ENCODE data around the gene CELA2B.

CELA2B gene

DNA sequence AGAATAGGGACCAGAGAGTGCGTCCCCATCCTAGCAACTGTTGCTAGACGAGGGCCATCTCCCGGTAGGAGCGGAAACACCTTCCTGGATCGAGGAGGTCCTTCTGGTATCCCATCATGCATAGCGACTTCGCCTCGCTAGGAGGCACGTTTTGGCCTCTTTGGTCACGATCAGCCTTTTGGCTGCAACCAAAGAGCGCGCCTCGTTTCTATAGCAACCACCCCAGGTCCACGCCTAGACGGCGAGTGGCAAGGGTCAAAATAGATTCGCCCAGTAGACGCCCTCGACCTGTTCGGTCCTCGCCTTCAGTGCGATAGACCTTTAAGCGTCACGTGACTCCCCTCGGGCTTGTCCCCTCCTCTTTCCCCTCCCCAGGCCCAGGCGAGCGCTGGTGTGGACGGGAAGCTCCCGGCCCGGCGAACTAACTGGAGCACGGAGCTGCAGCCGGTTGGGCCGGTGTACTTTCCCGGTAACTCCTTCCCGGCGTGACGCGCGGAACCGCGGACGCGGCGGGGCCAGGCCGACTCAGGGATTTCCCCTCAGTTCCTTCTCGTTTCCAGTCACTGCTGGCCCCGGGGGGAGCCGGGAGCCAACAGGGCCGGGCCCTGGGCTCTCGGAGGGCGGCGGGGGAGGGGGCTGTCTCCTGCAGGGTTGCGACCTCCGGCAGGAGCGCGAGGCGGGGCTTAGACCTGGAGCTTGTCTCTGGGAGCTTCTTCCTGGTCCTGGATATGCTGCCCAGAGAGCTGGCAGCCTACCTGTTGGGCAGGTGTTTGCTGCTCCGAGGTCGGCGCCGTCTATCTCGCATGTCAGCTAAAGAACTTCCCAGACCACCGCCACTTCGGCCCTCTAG is 50.8 kb downstream of the CELA2B start, which contains the start of gene DNAJC16:
Gene DNAJC16 (plus strand): TSS at position 359 of the 850 bp plus-strand sequence. CDS start 2,258 bp downstream, outside the sequence.
- Mint-ChIP-seq H3K27me3 (ENCODE audit: low read depth, poor library complexity) (peaks cover 5% of the 10 kb centered on the region), H3K27ac (peak within 1 kb of the TSS; percentile 100), H3K4me1 (peaks cover 60% of the 10 kb centered on the region), H3K36me3 (ENCODE audit: low read depth) (peaks cover 13% of the 10 kb centered on the region), H3K9me3 (no peaks in the 10 kb centered on the region), H3K4me3 (peak within 1 kb of the TSS; percentile 92)
- peak; percentile 94 for DNase-seq
- TF ChIP-seq CTCF (IDR thresholded peaks at IDR 0.05) = no peak

DNA sequence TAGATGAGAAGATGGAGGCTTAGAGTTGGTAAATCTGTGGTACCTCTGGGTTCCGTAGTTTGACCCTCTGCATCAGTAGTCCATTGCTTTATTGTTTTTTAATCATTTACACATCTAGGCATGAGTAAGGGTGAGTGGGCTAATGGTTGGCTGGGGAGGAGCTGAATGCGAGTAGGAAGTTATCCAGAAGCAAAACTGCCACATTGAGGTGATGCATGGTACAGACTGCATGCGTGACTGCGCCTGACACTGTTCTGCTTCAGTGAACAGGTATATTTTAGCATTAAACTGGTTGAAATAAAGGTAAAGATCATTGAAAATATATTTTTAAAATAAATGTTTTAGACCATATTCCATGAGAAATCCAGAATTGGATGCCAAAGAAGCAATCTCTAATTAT is 55.1 kb downstream of the CELA2B start:
- no peak for TF ChIP-seq CTCF (IDR thresholded peaks at IDR 0.05)
- H3K36me3 Mint-ChIP-seq (ENCODE audit: low read depth) = peaks cover 25% of the 10 kb centered on the region

GRCh38 chr1:15531682-15532081 is 55.8 kb downstream of the CELA2B start:
- H3K9me3 Mint-ChIP-seq = no peaks in the 10 kb centered on the region
- H3K27ac Mint-ChIP-seq = no peak overlapping the region
- no peak for DNase-seq

More for the DNA sequence above, 55.1 kb downstream of the CELA2B start:
- peaks cover 26% of the 10 kb centered on the region for H3K4me1 Mint-ChIP-seq
- DNase-seq = no peak
- peak overlapping the region; percentile 67 for H3K27ac Mint-ChIP-seq
- no peaks in the 10 kb centered on the region for H3K9me3 Mint-ChIP-seq
- no peaks in the 10 kb centered on the region for H3K27me3 Mint-ChIP-seq (ENCODE audit: low read depth, poor library complexity)
- no peak overlapping the region for H3K4me3 Mint-ChIP-seq

GRCh38 chr1:15538771-15539170 is 62.9 kb downstream of the CELA2B start:
- Mint-ChIP-seq H3K4me1 (no peaks in the 10 kb centered on the region), H3K9me3 (no peaks in the 10 kb centered on the region), H3K36me3 (ENCODE audit: low read depth) (peaks cover 64% of the 10 kb centered on the region), H3K27ac (peak overlapping the region; percentile 34), H3K4me3 (no peak overlapping the region), H3K27me3 (ENCODE audit: low read depth, poor library complexity) (no peaks in the 10 kb centered on the region)
- no peak for TF ChIP-seq CTCF (IDR thresholded peaks at IDR 0.05)
- DNase-seq = no peak

More at GRCh38 chr1:15531682-15532081, 55.8 kb downstream of the CELA2B start:
- TF ChIP-seq CTCF (IDR thresholded peaks at IDR 0.05) = no peak
- peaks cover 21% of the 10 kb centered on the region for H3K4me1 Mint-ChIP-seq
- no peaks in the 10 kb centered on the region for H3K27me3 Mint-ChIP-seq (ENCODE audit: low read depth, poor library complexity)
- no peak overlapping the region for H3K4me3 Mint-ChIP-seq
- H3K36me3 Mint-ChIP-seq (ENCODE audit: low read depth) = peaks cover 32% of the 10 kb centered on the region

DNA sequence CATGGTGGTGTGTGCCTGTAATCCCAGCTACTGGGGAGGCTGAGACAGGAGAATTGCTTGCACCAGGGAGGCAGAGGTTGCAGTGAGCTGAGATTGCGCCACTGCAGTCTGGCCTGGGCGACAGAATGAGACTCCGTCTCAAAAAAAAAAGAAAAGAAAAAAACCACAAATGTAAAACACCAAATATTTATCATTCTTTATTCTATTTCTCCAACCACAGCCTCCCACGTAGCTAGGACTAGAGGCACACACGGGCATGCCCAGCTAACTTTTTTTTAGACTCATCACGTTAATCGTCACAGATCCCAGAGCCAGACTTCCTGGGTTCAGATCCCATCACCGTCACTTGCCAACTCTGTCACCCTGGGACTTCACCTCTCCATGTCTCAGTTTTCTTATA is 64.3 kb downstream of the CELA2B start:
- Mint-ChIP-seq H3K27me3 (ENCODE audit: low read depth, poor library complexity) (no peaks in the 10 kb centered on the region), H3K27ac (no peak overlapping the region), H3K4me1 (no peaks in the 10 kb centered on the region), H3K9me3 (no peaks in the 10 kb centered on the region), H3K36me3 (ENCODE audit: low read depth) (peaks cover 69% of the 10 kb centered on the region), H3K4me3 (no peak overlapping the region)
- TF ChIP-seq CTCF (IDR thresholded peaks at IDR 0.05) = no peak
- DNase-seq = no peak
